ENCODE data around the gene N4BP2L1. TPM values are rescaled to one million over a fixed set of nuclear protein-coding genes. Genes with fewer than 3 reads are reported as not detected.

N4BP2L1 gene
- 0.16 to 0.64 TPM (median 0.62 TPM) in 5 replicates for total RNA-seq (2022; extraction: Qiagen RNA extraction)

DNA sequence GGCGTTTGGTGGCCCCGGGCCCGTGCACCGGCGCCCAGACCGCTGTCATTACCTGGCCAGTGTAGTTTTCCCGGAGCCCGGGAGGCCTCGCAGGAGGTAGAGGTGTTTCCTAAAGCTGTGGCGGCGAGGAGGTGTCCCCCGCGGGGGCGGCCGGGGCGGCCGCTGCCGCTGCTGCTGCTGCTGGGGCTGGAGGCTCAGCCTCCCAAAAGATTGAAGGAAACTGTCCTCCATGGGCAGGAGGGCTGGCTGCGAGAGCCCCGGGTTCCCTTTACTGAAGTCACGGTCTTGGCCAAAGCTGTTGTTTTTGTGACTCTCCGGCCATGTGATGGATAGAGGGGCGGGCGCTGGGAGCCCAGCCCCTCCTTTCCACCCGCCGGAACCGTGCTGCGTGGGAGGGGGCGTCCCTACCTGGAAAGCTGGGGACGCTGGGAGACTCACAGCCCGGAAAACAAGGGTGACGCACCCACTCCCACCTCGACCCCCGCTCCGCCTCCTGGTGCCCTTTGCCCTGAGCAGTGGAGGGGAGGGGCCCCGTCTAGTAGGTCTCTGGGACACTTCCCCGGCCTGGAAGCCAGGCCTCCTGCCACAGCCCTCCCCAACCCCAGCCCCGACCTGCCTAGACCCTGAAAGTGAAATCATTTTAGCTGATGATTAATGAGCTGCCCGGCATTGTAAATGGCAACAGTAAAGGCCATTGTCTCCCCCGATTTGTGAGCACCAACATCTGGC is at the start of gene N4BP2L1:
Gene N4BP2L1 (minus strand): TSS at position 279 of the 729 bp plus-strand sequence. CDS start 48 bp downstream, at position 231.

Other genes starting within 250 kb of the N4BP2L1 start
- gene ZAR1L, start 112.8 kb downstream of the N4BP2L1 start, total RNA-seq (2022; extraction: Qiagen RNA extraction), result 0.11 TPM in 1 of 5 replicates, not detected in the others
- gene BRCA2, start 112.6 kb downstream of the N4BP2L1 start, total RNA-seq (2022; extraction: Qiagen RNA extraction), result 3.7 to 5.7 TPM (median 4.6 TPM) in 5 replicates
- 18.4 to 25.2 TPM (median 23.4 TPM) in 5 replicates for gene N4BP2L2, start 110.7 kb upstream of the N4BP2L1 start, total RNA-seq (2022; extraction: Qiagen RNA extraction)
- gene PDS5B, start 158.3 kb upstream of the N4BP2L1 start, total RNA-seq (2022; extraction: Qiagen RNA extraction), result 9.9 to 13.2 TPM (median 12.2 TPM) in 5 replicates